Medulla oblongata (tissue), 1 donor: Measurements from ENCODE around the gene ENDOV.

Source experiments
- DNase-seq: peaks from one replicate; pipeline ENCODE4 v3.0.0-alpha.2; 2015; ENCODE audit errors: extremely low spot score

The ENDOV gene

DNA sequence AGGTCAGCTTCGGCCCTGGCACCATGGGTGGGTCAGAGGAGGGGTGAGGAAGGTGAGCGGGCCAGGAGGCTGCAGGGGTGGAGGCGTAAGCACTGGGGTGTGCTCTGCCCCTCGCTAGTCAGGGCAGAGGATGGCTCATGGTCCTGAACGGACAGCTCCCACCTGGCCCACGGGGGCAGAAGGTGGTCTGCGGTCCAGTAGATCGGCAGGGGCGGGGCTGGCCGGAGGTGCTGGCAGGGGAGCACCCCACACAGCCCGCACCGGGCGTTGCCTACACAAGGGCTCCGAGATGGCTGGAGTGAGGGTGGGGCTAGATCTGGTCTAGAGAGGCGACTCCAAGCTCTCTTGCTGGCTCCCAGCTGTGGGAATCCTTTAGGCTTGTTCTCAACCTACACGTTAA lies 53.3 kb downstream of the ENDOV start:
- DNase-seq, result no peak

DNA sequence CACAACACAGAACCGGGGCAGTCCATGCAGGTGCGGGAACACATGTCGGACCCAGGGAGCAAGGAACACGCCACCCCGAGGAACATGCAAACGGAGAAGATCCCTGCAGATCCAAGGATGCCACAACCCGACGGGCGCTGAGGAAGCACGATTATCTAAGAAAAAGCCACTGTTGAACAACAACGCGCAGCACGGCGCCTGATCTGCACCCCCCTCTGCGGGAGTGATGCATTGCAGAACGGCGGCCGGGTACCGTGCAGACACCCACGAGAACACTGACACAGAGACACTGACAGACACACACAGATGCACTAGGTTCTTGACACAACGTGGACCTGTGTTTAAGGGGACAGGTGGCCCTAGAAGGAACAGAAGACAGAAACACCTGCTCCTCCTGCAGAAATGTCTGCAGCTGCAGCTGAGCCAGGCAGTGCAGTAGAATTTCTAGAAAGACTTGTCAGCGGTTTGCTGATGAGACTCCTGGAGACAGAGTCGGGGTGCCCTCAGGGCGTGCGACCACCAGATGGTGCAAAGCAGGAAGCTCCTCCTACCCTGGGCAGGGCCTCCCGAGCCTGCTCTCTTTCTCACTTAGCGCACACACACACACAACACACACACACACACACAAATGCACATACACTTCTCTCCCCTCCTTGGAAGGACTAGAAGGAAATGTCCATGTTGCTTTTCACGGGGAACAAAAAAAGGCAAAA lies 54.0 kb downstream of the ENDOV start:
- no peak for DNase-seq

DNA sequence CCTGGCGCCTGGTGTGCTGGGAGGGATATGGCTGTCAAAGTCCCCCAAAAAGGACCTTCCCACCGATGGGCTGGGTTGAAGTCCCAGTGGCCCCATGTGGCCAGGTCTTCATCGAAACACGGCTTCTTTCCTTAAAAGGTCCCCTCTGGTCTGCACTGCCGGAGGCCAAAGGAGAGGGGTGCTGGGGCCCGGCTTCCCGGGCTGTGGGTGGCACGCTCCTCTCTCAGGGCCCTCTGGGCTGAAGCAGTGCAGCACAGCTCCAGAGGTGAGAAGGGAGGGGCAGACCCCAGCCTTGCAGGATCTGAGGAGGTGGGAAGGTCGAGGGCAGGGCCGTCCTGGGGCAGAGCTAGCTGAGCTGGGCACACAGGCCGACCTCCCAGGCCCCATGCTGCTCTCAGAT lies 54.7 kb downstream of the ENDOV start:
- no peak for DNase-seq

DNA sequence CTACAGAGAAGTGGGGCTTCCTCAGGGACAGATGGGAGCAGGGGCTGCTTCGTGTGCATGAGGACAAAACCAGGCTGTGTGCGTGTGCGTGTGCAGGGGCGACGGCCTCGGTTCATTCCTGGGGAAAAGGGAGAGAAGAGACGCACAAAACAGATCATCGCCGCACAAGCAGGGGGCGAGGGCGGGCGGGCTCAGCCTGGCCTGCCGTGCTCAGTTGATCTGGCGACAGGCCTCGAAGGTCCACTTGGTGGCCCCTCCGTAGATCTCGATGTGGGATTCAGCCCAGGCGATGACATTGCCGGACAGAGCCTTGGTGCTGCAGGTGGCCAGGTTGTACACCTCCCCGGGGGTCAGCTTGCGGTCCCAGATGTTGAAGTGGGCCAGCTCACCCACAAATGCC lies 55.6 kb downstream of the ENDOV start:
- no peak for DNase-seq

DNA sequence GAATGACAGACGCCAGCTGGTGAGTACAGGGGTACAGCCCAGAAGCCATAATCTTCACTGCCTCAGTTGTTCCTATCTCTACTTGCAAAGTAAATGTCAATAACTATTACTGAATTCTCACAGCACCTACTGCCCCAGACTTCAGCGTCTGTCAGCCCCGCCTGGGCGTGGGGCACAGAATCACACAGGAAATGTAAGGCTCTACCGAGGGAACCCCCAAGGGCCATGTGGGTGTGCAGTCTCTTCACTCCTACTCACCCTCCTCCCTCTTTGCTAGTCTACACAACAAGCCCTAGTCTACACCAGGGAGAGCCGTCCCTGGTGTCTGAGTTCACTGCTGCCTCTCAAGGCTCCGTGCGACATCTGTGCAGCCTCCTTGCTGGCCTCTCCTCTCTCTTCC lies 57.0 kb downstream of the ENDOV start:
- no peak for DNase-seq

DNA sequence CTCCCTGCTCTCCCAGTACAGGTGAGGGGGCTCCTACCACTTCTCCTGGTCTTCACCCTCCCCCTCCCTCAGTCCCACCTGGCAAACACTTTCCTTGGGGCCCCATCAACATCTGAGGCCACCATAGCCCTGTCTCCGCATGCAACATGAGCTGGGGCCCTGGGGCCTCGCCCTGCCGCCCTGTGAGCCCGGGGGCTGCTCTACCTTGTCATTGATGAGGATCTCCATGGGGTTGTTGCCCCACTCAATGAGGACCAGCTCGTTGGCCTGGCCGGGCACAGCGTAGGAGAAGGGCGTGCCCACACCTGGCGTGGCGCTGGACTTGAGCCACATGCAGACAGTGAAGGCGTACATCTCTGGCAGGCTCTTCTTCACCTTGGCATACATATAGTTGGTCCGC lies 58.0 kb downstream of the ENDOV start:
- no peak for DNase-seq

DNA sequence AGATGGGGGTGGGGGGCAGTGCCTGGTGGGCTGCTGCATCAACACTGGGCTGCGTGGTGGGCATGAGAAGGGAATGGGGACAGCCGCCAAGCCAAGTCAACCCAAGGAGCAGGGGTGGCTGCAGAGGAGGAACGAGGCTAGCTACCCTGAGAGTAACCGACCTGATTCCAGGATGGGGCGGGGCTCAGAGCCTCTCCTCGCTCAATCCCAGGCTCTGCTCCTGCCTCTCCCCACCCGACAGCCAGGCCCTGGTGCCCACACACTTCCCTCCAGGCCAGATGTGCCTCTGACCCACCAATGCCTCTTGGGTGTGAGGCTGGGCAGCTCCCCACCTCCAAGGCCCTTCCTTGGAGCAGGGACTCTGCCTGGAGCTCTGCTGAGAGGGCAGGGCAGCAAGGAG lies 58.7 kb downstream of the ENDOV start:
- DNase-seq, result no peak

DNA sequence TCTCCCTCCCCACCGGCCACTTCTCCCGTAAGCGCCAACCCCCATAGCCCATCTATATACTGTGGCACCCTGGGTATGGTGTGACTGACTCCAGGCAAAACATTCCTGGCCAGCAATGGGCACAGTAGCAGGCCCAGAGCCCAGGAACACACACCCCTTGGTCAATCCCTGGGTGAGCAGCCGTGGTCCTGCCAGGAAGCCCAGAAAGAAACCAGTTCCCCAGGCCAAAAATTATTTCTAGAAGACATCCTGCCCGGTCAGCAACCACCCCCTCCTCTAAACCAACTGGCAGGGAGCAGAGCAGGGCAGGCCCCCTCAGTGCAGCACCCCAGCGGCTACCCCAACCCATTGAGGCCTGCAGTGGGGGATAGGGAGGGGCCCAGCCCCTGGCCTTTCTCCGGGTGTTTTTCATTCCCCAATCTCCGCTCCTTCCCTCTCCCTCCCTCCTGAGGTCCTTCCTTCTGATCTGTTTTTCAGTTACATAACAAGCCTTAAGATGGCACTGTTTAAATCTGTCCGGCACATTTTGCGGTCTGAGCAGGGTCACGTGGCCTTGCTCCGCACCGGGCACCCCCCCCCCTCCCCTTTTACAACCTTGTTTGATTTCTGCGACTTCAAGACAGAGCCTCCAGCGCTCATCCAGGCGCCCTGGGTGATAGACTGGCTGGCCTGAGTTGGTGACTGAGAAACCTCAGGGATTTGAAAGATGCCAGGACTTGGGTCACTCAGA lies 59.4 kb downstream of the ENDOV start:
- DNase-seq, result peak; percentile 12

DNA sequence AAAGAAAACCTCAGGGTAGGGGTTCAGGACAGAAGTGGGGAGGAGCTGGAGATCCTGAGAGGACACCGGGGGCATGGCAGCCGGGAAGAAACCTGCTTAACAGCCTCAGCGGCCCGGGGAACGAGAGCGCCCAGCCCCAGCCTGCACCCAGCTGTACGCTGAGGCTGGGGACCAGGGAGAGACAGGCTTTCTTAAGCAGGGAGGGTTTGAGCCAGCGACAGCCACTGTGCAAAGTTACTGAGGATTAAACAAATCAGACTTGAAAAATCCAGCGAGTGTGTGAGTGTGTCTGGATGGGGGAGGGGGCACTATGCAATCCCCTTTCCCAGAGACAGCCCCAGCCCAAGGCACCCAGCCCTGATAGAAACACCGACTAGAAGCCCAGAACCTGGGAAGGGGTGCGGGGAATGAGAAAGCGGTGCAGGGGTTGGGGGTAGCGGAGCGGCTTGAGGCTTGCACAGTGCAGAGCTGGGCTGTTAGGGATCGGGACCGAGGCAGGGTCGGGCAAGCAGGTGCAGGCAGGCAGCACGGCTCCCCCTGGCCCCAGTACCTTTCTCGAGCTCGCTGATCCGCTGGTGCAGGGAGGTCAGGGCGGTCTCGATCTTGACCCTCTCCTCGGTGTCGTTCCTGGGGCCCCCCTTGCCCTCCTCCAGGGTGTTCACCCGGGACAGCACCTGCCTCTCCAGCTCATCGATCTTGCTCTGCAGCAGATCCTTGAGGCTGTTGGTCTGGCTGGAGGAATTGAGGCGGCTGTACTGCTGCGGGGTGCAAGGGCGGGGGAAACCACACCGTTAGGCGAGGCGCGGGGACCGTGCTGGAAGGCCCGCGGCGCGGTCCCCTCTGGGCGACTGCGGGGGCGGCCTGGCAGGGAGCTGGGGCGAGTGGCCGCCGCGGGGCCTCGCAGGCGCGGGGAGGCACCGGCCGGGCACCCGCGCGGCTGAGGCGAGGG lies 60.3 kb downstream of the ENDOV start:
- DNase-seq, result no peak

DNA sequence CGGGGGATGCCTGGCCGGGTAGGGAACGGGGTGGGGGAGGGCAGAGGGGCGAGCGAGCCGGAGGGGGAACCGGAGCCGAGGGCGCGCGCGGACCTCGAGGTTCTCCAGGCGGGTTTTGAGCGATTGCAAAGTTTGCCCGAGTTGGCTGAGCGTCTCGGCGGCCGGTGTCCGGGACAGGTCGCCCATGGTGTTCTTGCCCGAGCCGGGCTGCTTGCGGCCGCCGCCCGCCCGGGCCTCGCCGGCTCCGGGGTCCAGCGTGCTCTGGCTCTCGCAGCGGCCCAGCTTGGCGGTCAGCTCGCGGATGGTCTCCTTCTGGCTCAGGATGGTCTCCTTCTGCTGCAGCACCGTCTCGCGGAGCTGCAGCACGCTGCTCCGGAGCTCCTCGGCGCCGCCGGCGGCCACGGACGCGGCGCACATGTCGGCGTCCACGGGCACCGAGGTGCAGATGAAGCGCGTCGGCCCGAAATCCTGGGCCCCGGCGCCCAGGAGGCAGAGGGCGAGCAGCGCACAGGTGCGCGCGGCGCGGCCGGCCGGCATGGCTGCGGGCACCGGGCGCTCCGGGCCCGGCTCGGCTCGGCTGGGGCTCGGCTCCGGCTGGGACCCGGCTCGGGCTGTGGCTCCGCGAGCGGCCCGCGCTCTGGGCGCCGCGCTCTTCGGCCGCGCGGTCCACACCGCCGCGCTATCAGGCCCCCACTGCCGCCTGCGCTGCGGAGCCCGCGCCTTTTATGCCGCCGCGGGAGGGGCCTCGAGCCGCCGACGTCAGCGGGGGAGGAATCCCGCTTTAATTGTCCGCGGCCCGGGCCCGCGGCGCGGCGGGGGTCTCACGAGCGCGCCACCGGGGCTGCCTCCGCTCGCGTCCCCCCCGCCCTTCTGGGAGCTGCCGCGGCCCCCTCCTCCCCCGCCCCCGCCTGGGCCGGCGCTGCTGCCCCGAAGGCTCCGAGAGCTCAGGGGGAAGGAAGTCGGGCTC lies 61.2 kb downstream of the ENDOV start, which contains the start of gene NPTX1:
Gene NPTX1 (minus strand): TSS at position 698 of the 967 bp plus-strand sequence. CDS start 161 bp downstream, at position 537.
- DNase-seq, result no peak

DNA sequence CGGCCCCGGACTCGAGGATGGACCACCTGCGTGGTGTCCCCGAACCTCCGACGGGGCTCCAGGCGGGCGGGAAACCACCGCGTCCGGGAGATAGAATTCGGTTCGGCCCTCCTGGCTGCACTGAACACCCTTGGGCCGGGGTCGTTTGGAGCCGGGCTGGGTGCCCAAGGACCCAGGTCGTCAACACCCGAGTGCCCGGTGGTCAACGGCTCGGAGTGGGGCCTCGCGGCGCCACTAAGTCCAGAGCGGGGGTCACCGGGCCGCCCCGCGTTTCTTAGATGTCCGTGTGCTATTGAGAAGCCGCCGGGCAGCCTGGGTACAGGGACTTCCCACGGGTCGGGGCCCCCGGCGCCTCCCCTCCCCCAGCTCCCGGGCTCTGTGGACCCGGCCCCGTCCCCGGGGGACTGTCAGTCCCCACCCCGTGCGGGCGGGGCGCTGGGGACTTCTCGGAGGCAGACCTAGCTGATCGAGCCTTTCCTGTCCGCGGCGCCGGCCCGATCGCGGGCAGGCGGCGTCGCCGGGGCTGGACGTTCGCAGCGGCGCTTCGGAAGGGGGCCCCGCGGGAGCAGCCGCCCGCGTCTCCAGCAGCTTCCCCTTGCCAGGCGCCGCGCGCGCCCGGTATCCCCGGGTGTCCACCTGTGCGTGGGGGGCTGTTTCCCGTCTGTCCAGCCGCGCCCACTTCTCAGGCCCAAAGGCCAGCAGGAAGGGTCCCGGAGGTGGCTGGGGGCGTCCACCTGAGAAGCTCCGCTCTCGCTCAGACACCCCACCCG lies 62.1 kb downstream of the ENDOV start:
- DNase-seq, result no peak

DNA sequence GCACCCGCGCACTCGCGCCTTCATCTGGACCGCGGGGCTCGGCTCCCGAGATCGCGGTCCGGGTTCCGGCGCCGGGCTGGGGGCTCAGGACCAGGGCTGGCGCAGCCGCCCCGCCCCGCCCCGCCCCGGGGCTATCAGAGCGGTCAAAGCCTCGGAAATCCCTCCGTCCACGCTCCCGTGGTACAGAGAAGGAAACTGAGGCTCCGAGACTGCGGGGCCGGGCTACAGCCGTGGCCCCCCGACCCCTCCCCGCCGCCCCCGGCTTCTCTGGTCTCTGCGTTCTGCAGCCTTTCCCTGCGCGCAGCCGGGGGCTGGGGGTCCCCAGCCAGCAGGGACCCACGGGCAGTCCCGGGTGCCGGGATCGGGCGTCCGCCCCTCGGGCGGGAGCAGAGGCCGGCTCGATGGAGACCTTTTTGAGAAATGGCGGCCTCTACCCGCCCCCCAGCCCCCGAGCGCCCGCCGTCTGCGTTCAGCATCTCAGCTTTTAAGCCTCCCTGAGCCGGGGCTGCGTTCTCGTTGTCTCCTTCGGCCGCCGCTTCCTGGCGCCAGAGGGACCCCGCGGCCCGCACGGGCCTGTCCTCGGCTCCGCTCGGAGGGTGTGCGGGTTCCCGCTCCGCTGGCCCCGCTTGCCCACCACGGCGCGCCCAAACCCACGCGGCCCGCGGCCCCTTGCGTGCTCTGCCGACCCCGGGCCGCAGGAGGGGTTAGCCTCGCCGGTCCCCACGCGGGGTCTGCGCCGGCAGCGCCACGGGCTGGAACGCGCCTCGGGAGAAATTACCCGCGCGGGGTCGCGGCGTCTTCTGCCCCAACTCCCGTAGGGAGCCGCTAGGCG lies 62.9 kb downstream of the ENDOV start:
- DNase-seq, result peak; percentile 26

DNA sequence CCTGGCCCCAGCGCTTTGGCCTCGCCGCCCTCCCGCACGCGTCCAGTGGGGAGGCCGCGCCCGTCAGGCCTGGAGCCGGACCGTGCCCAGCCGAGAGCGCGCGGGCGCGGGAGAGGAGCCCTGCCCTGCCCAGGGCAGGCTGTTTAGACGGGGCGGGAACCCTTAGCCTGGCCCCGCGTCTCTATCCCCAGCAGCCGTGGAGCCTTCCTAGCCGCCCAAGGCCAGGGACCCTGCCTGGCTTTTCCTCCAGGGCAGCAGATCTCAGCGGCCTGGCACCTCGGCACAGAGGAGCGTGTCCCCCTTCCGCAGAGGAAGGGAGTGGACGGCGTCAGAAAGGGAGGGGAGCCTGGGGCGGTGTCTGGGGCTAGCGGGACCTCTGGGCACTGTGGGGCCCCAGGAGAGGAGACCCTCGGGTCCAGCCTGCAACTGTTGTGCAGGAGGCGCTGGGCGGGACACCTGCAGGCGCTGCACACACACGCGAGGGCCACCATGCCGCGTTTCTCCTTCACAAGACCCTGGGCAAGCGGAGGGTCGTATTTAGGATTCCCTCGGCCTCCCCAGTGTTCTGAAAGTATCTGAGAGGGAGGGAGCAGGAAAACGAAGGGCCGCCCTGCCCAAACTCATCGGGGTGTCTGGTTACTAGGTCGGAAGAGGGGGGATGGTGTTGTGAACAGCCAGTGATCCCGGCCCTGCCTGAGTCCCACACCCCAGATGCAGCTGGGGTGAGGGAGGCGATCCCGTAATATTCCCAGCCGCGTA lies 63.7 kb downstream of the ENDOV start:
- DNase-seq, result no peak

DNA sequence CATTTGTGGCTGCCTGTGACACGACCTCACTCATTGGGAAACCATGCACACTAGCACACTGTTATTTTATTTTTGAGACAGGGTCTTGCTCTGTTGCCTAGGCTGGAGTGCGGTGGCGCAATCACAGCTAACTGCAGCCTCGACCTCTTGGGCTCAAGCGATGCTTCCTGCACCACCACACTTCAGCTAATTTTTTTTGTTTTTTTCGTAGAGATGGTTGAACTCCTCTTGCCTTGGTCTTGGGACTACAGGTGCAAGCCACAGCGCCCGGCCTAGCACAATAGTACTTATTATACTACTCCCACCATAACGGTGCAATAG lies 64.2 kb downstream of the ENDOV start:
- DNase-seq, result no peak

DNA sequence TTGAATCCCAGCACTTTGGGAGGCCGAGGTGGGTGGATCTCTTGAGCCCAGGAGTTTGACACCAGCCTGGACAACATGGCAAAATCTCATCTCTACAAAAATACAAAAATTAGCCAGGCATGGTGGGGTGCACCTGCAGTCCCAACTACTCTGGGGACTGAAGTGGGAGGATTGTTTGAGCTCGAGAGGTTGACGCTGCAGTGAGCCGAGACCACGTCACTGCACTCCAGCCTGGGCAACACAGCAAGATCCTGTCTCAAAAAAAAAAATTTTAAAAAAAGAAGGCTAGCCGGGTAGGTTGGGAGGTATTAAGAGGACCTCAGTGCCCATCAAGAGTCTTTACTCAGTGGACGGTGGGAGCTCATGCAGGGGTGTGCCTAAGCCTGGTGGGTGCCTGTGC lies 65.3 kb downstream of the ENDOV start:
- DNase-seq, result no peak

DNA sequence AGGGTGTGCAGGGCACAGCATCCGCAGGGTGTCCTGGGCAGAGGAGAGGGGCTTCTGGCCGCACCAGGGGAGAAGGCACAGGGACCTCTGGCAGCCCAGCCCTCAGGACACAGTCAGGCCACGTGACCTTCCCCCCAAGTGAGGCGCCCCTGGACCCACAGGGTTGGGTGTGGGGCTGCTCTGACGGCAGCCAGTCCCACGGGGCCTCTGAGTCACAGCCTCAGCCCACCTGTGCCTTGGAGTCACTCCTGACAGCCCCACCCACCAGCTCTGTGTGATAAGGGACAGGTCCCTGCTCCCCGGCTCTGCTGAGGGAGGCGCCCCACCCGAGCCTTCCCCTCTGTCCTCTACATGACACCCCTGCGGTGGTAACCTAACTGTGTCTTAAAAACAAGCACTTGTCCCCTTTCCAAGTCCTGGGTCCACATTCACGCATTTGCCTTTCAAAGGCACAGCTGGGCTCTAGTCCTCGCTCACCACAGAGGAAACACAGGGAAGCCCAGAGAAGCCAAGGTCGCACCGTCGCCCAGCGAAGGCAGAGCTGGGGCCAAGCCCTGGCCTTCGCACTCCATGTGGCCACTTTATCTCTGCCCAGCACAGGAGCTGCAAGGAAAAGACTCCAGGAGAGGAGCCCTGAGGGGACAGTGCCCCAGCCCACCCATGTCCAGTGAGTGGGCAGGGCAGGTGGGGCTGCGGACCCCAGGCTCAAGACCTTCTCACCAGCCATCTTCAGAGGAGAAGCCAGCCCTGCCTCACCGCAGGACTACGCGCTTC lies 66.5 kb downstream of the ENDOV start:
- DNase-seq, result no peak

DNA sequence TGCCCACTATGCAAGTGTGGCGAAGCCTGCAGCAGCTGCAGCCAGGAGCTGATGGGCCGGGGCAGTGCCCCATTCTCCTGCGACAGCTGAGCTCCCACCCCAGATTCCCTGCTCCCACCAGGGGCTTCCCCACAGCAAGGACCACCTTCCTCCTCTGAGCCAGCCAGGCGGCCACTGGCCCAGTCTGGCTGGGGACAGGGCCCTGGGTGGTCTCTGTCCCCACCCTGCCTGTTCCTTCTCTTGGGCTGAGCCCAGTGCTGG lies 67.0 kb downstream of the ENDOV start:
- DNase-seq, result no peak

DNA sequence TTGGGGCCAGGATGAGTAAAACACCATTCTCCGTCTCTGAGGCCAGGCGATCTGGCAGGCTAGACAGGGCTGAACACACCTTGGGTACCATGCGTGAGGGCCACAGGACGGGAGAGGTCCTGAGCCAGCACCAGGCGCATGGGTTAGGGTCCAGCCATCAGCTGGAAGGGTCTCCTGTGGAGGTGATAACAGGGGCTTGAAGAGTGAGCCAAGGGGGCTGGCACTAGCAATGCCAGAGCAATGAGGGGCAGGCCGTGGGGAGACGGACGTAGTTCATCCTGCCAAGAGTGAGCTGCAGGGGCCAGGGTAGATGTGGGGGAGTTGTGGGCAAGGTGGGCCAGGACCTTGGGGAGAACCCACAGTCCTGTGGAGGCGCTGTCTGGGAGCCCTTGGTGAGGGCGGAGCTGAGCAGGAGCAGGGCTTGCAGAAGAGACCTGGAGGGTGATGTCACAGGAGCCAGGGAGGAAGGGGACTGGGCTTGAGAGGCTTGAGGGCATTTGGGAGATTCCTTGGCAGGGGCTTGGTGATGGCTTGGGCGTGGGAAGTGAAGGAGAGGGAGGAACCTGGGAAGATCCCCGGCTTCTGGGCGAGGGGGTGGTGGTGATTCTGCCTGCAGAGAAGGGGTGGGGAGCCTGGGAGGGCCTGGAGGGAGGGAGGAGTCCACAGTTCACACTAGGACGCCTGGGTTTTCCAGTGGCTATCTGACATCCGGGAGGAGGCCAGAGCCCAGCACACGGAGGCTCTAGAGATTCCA lies 67.8 kb downstream of the ENDOV start:
- no peak for DNase-seq
